ENCODE measurements around the gene DLGAP1.

GRCh38 chr18:3874125-3874524 lies 581.0 kb downstream of the DLGAP1 start:
- TF ChIP-seq REST (IDR thresholded peaks at IDR 0.05; ENCODE audit: low read depth, low read length) (no peak), CTCF (IDR thresholded peaks at IDR 0.05) (no peak), EZH2phosphoT487 (IDR thresholded peaks at IDR 0.05; ENCODE audit: borderline replicate concordance, low read depth) (no peak), YY1 (IDR thresholded peaks at IDR 0.05; ENCODE audit: low read depth) (no peak), POLR2AphosphoS5 (IDR thresholded peaks at IDR 0.05; ENCODE audit: low read depth, low read length) (no peak), SMC3 (IDR thresholded peaks at IDR 0.05; ENCODE audit: low read depth, low read length) (no peak), FOXM1 (IDR thresholded peaks at IDR 0.05; ENCODE audit: low read depth) (no peak), JUND (IDR thresholded peaks at IDR 0.05) (no peak)
- TF ChIP-seq, protein P1, sequence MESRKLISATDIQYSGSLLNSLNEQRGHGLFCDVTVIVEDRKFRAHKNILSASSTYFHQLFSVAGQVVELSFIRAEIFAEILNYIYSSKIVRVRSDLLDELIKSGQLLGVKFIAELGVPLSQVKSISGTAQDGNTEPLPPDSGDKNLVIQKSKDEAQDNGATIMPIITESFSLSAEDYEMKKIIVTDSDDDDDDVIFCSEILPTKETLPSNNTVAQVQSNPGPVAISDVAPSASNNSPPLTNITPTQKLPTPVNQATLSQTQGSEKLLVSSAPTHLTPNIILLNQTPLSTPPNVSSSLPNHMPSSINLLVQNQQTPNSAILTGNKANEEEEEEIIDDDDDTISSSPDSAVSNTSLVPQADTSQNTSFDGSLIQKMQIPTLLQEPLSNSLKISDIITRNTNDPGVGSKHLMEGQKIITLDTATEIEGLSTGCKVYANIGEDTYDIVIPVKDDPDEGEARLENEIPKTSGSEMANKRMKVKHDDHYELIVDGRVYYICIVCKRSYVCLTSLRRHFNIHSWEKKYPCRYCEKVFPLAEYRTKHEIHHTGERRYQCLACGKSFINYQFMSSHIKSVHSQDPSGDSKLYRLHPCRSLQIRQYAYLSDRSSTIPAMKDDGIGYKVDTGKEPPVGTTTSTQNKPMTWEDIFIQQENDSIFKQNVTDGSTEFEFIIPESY (IDR thresholded peaks at IDR 0.05; ENCODE audit: borderline replicate concordance, low read depth) = no peak
